GOT3 (cell line): Measurements from ENCODE around the gene NLRP5.
"Not testable (repeated sequence)": the region's sequence is repeated elsewhere in the genome, so short reads cannot be mapped to it uniquely, and the experiment has no call there.

Experiments used
- DNase-seq: peaks from one replicate; lab custom pipeline; 2025; ENCODE audit warnings: mixed read lengths; lab: John Stamatoyannopoulos, UW

Gene NLRP5

DNA sequence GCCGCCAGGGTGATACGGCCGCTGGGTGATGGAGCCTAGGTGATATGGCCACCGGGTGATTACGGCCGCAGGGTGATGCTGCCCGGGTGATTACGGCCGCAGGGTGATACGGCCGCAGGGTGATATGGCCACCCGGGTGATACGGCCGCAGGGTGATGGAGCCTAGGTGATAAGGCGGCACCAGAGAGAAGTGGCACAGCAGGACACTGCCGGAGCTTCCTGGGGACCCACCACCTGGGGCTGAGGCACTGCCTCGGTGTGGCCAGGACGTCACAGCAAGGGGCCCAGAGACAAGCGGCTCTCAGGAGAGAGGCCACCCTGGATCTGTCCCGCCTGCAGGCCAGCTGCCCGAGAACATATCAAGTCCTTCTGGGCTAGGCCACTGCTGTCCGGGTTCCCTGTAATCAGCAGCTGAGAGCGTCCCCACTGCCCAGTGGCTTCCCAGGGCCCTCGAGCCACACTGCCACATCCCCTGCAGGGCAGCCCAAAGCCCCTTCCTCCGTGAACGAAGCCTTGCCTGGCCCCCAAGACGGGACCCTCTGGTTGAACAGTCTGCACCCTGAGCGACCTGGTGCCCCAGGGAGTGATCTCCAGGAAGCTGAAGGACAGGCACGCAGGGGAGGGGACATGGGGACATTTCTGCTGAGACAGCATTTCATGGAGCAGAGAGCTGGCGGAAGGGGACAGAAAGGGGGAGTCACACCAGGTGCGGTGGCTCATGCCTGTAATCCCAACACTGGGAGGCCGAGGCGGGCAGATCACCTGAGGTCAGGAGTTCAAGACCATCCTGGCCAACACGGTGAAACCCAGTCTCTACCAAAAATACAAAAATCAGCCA is 112.4 kb downstream of the NLRP5 start:
- no peak for DNase-seq

DNA sequence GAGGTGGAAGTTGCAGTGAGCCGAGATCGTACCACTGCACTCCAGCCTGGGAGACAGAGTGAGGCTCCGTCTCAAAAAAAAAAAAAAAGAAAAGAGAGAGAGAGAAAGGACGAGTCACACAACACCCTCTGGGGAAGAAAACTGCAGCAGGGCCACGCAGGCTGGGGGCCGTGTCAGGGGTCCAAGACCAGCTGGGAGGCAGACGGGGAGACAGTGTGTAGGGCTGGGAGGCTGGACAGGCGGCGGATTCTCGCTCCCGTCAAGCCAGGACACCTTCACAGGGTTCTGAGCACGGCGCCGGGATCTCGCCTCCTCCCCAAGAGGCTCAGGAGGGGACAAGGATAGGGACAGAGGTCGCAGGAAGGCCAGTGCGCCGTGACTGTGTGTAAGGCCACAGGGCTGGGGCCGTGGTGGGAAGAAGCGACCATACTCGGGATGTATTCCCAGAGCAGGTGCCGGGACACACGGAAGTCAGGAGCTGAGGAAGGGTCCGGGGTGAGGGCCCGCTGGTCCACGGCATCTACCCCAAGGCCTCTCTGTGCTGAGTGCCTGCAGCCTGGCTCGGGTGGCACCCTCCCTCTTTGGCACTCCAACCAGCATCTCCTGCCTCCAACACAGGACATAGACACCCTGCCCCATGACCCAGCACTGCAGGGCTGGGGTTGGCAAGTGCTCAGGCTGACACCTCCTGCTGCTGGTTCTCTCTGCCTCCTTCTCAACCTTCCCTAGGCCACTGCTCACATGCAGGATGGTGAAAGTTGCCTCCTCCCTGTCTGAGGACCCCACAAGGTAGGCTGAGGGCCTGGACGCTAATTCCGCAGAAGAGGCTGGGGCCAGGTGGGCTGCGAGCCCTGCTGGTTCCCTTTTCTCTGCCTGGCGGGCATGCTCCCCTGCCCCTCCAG is 113.3 kb downstream of the NLRP5 start:
- DNase-seq = no peak

DNA sequence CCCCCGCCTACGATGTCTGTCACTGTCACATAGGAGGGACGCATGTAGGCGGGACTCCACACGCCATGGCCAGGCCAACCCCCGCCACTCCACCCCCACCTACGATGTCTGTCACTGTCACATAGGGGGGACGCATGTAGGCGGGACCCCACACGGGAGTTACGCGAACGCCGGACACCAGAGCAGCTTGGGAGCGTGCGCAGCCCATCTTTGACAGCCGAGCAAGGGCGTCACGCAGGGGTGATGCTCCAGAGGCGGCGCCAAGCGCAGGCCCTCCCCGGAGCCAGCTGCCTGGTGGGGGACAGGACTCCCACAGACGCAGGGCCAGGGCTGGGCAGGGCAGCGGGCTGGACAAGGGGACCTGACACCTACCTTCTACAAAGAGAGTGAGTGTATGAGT is 114.5 kb downstream of the NLRP5 start:
- no peak for DNase-seq

DNA sequence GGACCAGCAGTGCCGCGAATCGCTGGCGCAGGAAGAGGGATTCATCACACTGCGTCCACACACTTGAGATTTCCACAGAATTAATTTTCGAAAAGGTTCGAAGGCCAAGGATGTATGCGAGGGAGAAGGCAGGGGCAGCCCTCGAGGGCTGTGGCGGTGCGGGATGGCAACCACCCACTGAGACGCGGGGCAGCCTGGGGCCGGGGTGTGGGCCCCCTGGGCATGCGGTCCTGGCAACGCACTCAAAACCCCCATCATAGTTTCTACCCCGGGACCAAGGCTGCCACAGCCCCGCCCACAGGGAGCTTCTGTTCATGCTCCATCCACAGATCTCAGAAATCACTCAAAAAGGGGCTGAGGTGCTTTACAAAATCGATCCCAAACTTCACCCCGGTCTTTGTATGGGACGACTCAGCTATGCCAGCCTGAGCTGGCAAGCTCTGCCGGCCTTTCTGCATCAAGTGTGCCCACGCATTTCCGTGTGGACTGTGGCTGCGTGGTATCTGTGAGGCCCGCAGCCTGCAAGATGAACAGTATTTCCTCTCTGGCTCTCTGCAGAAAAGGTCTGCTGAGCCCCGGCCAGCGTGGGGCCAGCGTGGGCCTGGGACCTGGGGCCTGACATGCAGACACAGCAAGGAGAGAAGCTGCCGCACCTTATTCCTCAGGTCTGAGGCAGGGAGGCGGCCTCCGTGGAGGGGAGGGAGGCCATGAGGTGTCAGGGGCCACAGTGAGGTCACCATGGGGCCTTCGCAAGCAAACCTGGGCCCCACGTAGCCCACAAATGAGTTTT is 115.4 kb downstream of the NLRP5 start:
- DNase-seq = no peak

DNA sequence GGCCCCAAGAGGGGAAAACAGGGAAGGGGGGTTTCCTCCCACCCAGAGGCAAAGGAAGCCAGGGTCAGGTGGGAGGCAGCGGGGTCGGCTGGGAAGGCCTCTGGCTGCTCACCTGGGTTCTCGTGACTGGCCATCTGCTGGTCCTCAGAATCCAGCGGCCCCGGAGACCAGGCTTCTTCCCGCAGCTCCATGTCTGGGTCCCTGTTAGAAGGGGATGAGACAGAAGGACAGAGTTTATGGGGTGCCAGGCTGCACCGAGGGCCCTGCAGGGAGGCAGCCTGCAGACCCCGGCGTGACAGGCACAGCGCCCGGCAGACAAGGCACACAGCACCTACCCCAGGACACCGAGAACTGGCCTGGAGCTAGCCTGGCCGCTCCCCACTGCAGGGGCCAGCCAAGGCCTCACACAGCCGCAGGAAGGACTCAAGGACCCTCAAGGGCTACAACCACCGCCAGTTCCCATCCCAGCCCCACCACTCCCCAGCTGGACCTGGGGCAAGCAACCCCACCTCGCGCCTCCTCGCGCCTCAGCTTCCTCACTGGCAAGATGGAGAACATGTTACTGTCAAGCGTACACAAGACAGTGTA is 116.5 kb downstream of the NLRP5 start:
- no peak for DNase-seq

DNA sequence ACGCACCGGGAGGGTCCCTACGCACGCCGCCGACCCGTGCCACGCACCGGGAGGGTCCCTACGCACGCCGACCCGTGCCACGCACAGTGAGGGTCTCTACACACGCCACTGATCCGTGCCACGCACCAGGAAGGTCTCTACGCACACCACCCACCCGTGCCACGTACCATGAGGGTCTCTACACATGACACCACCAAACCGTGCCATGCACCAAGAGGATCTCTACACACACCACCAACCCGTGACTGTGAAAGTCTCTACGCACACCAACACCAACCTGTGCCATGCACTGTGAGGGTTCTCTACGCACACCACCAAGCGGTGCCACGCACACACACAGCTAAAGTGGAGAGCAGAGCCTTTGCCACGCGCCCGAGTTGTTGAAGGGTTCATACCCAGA is 117.8 kb downstream of the NLRP5 start:
- no peak for DNase-seq

DNA sequence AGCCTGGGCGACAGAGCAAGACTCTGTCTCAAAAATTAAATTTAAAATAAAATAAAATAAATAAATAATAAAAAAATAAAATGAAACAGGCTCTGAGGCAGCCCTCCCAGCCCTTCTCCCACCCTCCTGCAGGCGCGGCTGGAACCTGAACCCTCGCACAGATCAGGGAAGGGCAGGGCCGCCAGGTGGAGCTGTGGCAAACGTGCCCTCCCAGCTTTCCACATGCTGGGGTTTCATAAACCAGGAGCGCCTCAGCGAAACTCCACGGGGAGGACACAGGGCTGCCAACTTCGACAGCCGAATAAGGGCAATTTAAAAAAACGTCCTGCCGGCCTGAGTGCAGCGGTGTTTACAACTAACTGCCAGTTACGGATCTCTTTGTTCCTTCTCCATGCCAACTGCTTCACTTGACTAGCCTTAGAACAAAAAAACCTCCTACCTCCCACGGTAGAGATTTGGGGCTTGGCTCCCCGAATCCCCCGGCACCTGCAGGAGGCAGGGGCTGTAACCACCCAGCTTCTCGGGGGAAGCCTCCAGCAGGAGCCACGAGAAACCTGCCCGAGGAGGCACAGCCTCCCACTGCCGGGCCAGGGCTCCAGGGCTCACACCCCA is 118.6 kb downstream of the NLRP5 start:
- DNase-seq = no peak

DNA sequence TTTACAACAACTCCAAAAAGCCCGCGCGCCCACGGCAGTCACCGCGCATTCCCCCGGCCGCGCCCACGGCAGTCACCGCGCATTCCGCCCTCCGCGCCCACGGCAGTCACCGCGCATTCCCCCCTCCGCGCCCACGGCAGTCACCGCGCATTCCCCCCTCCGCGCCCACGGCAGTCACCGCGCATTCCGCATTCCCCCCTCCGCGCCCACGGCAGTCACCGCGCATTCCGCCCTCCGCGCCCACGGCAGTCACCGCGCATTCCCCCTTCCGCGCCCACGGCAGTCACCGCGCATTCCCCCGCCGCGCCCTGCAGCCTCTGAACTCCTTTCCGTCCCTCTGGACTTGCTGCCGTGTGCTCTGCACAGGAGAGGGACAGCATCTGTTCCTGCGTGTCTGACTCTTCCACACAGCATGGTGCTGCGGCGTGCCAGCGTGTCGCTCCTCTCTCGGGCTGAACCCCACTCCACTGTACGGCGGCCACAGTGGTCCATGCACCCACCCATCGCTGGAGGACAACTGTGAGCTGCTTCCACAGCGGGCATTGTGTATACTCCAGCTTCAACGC is 119.3 kb downstream of the NLRP5 start:
- not testable (repeated sequence) for DNase-seq

DNA sequence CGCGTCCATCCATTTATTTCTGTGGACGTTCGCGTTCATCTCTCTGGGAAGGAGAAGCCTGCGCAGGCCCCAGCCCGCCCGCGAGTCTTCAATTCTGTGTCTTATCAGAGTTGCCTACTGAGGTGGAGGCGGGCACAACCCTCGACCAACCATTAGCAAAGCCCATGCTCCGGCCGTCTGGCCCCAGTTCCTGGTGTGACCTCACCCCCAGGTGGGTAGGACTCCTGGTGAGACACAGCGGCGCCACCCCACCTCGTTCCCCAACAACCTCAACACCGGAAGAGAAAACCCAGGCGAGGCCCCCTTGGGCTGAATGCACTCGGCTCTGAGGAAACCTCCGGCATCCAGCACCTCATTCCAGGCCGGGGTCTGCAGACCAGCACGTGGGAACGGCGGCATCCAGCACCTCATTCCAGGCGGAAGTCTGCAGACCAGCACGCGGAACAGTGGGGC is 119.8 kb downstream of the NLRP5 start:
- no peak for DNase-seq

DNA sequence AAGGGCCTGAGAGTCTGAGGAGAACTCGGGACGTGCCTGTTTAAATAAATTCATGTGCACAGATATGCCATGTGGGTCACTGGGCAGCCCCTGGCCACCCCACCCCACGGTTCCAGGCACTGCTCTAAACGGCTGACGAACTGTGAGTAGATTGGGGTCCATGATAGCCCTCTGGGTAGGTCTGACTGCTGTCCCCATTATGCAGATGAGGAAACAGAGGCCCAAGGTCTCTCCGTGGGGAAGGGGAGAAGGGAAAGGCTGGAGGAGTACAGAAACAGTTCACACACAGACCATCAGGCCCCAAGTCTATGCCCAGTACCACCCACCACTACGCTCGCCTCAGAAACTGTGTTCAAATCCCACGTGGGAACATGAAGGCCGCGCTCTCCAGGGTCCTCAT is 120.4 kb downstream of the NLRP5 start:
- DNase-seq = no peak

DNA sequence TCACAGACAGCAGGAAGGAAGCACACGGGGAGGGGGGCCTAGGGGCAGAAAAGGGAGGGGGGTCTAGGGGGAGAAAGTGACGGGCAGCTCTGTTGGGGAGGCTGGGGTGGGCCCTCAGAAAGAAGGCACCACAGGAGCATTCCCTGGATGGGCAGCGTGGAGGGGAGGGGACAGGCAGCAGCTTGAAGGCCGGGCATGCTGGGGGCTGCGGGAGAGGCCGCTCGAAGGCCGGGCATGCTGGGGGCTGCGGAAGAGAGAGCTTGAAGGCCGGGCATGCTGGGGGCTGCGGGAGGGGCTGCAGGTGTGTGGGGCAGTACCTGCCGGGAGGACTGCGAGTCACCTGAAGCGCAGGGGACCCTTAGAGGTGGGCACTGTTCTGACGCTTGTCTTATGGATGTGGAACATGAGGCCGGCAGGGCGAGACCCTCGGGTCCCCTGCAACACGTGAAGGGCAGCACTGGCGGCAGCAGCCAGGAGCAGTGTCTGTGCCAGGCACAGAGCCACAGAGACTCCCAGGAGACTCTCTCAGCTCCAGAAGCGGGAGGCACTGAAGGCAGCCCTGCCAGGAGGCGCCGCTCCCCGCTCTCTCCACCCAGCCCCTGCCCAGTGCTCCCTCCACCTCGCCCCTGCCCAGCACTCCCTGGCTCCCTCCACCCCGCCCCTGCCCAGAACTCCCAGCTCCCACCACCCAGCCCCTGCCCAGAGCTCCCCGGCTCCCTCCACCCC is 121.2 kb downstream of the NLRP5 start:
- no peak for DNase-seq

DNA sequence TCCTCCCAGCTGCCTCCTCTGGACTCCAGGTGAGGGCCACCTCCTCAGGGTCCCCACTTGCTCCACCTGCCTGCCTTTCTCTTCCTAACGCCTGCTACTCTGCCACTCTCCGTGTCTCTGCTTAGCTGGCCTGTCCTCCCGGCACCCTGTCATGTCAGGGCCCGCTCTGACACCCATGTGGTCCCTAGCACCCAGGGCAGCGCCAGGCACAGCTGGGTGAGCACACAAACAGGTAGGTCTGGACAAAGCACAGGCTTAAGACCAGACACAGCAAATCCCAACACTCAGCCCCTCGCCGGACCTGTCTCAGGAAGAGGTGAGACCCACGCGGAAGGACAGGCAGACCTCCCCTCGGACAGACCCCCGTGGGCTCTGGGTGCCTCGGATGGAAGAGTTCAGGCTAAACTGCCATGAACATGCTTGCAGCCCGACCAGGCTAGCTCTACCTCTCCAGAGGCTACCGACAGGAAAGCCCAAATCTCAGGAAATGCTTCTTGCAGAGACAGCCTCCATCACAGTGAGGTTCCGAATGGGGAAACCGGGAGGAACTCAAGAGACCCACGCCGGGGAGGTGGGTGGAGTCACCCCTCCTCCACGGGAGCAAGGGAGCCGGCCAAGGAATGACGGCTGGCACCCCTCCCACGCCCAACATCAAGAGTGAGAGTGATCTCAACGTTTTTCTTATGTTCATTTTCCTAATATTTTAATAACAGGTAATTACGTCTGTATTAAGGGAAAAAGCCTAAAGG is 122.0 kb downstream of the NLRP5 start:
- DNase-seq = no peak

DNA sequence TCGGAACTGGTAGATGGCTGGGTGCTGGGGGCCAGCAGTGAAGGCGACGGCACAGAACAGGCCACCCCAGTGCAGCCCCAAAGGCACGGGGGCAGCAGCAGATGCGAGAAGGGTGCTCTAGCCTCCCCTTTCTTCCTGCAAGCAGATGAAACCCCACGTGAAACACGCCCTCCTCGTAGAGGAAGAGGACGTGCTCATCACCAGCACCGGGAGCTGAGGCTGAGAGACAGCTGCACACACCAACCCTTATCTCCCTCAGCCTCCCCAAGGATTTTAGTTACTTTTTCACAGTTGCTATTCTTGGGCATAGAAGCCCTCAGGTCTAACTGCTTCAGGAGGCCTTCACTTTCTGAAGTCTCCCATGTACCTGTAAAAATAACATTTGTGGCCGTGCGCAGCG is 122.7 kb downstream of the NLRP5 start:
- DNase-seq = no peak

DNA sequence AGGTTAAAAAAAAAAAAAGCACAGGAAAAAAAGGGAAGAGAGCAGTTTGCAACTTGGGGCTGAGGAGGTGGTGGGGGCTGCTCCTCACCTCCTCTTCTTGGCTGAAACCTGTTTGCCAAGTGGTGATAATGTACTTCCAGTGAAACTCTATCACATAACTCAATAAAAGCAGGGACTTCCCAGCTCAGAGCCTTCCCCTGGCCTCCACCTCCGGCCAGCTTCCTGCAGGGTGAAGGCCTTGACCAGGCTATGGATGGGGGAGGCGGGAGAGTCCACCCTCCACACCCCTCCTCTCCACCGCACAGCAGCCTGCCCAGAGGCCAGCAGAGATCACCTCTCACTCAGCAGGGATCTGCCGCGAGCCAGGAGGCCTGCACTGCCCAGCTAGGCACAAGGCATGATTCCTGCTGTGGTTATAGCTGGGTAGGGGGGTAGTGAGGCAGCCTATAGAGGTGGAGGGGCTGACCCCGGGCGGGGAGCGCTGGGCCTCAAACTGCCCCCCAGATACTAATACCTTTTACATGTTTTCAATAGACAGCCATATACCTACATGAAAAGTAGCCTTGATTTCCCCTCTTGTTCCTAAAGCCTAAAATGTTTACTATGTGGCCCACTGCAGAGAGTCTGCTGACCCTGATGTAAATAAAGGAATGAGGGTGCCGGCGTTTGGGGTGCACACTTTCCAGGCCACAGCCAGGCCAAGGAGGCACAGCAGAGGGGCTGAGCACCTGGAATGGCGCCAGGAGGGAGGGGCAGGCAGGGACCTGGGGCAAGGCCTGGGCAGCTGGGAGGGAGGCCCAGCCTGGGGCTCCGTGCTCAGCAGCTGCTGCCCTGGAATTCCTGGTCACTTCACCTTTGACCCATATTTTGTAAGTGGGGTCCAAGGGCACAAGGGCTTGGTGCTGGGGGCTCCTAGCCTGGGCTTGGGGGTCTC is 124.2 kb downstream of the NLRP5 start:
- DNase-seq = no peak
